SK-N-SH (cell line): ENCODE results near the gene RFX7.

Experiments
- CTCF ChIP-seq: fragments of 200-600 bp; sonication (generic); IDR thresholded peaks from 2 replicates; pipeline ENCODE4 v1.6.1; 2017; ENCODE audit warnings: antibody characterized with exemption, mild to moderate bottlenecking, moderate library complexity
- EP300 ChIP-seq, 2 experiments: IDR thresholded peaks; 2 replicates each; pipeline versions ENCODE4 v1.4.0 to v1.6.1; 2012; ENCODE audit warnings: borderline replicate concordance in 1 of 2, low read depth in 1 of 2, low read length in 1 of 2
- GABPA ChIP-seq: IDR thresholded peaks from 2 replicates; pipeline ENCODE4 v1.4.0; 2012; ENCODE audit warnings: low read depth, mild to moderate bottlenecking
- JUND ChIP-seq: IDR thresholded peaks from 2 replicates; pipeline ENCODE4 v1.4.0; 2012
- NFIC ChIP-seq: IDR thresholded peaks from 2 replicates; pipeline ENCODE4 v1.4.0; 2012; ENCODE audit warnings: borderline replicate concordance
- NRF1 ChIP-seq: IDR thresholded peaks from 2 replicates; pipeline ENCODE4 v1.6.1; 2012; ENCODE audit warnings: low read depth, mild to moderate bottlenecking, low read length
- PBX3 ChIP-seq: IDR thresholded peaks from 2 replicates; pipeline ENCODE4; 2012
- POLR2AphosphoS5 ChIP-seq: IDR thresholded peaks from 2 replicates; pipeline ENCODE4 v1.6.1; 2012; ENCODE audit warnings: low read depth, low read length
- REST ChIP-seq: IDR thresholded peaks from 2 replicates; pipeline ENCODE4 v1.6.1; 2012; ENCODE audit warnings: mild to moderate bottlenecking, low read depth, low read length, moderate library complexity
- RFX5 ChIP-seq: IDR thresholded peaks from 2 replicates; pipeline ENCODE4 v1.6.1; 2012; ENCODE audit warnings: mild to moderate bottlenecking, improper control_type of control experiment, low read length
- RXRA ChIP-seq: IDR thresholded peaks from 2 replicates; pipeline ENCODE4 v1.4.0; 2012; ENCODE audit warnings: low read depth, mild to moderate bottlenecking, borderline replicate concordance
- TCF12 ChIP-seq: IDR thresholded peaks from 2 replicates; pipeline ENCODE4 v1.4.0; 2012
- TEAD4 ChIP-seq: IDR thresholded peaks from 2 replicates; pipeline ENCODE4 v1.4.0; 2012; ENCODE audit warnings: mild to moderate bottlenecking, borderline replicate concordance; ENCODE audit not compliant: insufficient read depth

- TF ChIP-seq PBX3 (no peak), CTCF (no peak), TCF12 (no peak), REST (no peak), TEAD4 (no peak), POLR2AphosphoS5 (no peak), NFIC (no peak), RXRA (no peak), RFX5 (no peak), JUND (no peak), GABPA (no peak), EP300 (IDR thresholded peaks at IDR 0.05; ENCODE audit: borderline replicate concordance in 1 of 2, low read depth in 1 of 2, low read length in 1 of 2) (no peak), NRF1 (no peak)
Measured at GRCh38 chr15:56168394-56168793, 75.3 kb downstream of the RFX7 start.
